ENCODE measurements around the gene PPM1B. TPM values are rescaled to one million over a fixed set of nuclear protein-coding genes. Genes with fewer than 3 reads are reported as not detected.

Gene PPM1B
- total and polyA plus RNA-seq, 2 of the 4 experiments (the other 2 are of a cell fraction) = 13.4 to 14.7 TPM

- H3K56ac ChIP-seq (ENCODE audit: extremely low read depth, insufficient read depth, low read length) = no peak overlapping the region
- BruUV-seq (replicated peaks) = no TSS peak
- no peaks in the 10 kb centered on the region for H3K9me3 ChIP-seq (ENCODE audit: control insufficient read depth, insufficient read depth, low read length)
- H2BK5ac ChIP-seq (ENCODE audit: low read depth, low read length, poor library complexity, severe bottlenecking) = no peak overlapping the region
- H3K9me1 ChIP-seq (ENCODE audit: insufficient read depth, low read length) = peaks cover 3% of the 10 kb centered on the region; the same call in 1 of the 2 replicates
- no peak overlapping the region for H3K14ac ChIP-seq (replicated peaks; ENCODE audit: low read depth, low read length)
- peaks cover 34 to 57% of the 10 kb centered on the region in 2 experiments for H3K79me1 ChIP-seq (ENCODE audit: low read depth in 1 of 2, low read length in 2 of 2)
- H3K4me1 ChIP-seq (ENCODE audit: control insufficient read depth, insufficient read depth, low read length) = peaks cover 2% of the 10 kb centered on the region; the same call in 1 of the 2 replicates
- no peak overlapping the region for H2AK5ac ChIP-seq (ENCODE audit: low read depth, low read length)
- H2AFZ ChIP-seq (replicated peaks; ENCODE audit: low read length, poor library complexity) = no peak overlapping the region
- intact Hi-C loops (cut with micrococcal nuclease) = no loop called here
- in situ Hi-C loops (cut with MboI; ENCODE audit: low sequenced_read_pairs) = no loop called here
- no peak overlapping the region for H4K8ac ChIP-seq (ENCODE audit: low read depth in 2 of 2, low read length in 2 of 2)
- H2AK9ac ChIP-seq (replicated peaks; ENCODE audit: low read depth, low read length, poor library complexity) = no peak overlapping the region
- H3K23ac ChIP-seq (ENCODE audit: low read depth, low read length) = no peak overlapping the region
- no peak overlapping the region for H4K5ac ChIP-seq (ENCODE audit: low read depth, low read length)
- no peak overlapping the region for H3K18ac ChIP-seq (ENCODE audit: low read depth, low read length)
- H3K4ac ChIP-seq (ENCODE audit: low read depth, low read length) = no peak overlapping the region
- dilution Hi-C loops (cut with HindIII; ENCODE audit: low sequenced_read_pairs, unreplicated experiment) = no loop called here
- ATAC-seq (ENCODE audit: low read depth) (no peak), DNase-seq (no peak)
- H3K27me3 ChIP-seq (ENCODE audit: control insufficient read depth, insufficient read depth, low read length) = no peaks in the 10 kb centered on the region
- peaks cover 22% of the 10 kb centered on the region; the same call in 1 of the 2 replicates for H4K20me1 ChIP-seq (ENCODE audit: insufficient read depth, low read length)
- H2BK20ac ChIP-seq (ENCODE audit: low read depth, low read length) = no peak overlapping the region
- TF ChIP-seq MXI1 (IDR thresholded peaks at IDR 0.05; ENCODE audit: borderline replicate concordance, low read depth, low read length) (no peak), MAFK (IDR thresholded peaks at IDR 0.05; ENCODE audit: low read depth, low read length) (no peak), BHLHE40 (IDR thresholded peaks at IDR 0.05; ENCODE audit: low read depth, low read length) (no peak), CHD1 (IDR thresholded peaks at IDR 0.05; ENCODE audit: low read depth, low read length) (no peak), CTCF (conservative IDR thresholded peaks at IDR 0.05; ENCODE audit: low read depth, low read length) (no peak), MAZ (IDR thresholded peaks at IDR 0.05; ENCODE audit: borderline replicate concordance, low read depth, low read length) (no peak)
- TF ChIP-seq, protein P1, sequence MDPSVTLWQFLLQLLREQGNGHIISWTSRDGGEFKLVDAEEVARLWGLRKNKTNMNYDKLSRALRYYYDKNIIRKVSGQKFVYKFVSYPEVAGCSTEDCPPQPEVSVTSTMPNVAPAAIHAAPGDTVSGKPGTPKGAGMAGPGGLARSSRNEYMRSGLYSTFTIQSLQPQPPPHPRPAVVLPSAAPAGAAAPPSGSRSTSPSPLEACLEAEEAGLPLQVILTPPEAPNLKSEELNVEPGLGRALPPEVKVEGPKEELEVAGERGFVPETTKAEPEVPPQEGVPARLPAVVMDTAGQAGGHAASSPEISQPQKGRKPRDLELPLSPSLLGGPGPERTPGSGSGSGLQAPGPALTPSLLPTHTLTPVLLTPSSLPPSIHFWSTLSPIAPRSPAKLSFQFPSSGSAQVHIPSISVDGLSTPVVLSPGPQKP (IDR thresholded peaks at IDR 0.05; ENCODE audit: borderline replicate concordance, low read depth, low read length) = no peak
- H3K4me3 ChIP-seq (ENCODE audit: insufficient read depth, low read depth, low read length) = no peak overlapping the region
- H3K4me2 ChIP-seq (ENCODE audit: low read depth, low read length) = no peak overlapping the region
- H3K36me3 ChIP-seq (ENCODE audit: control insufficient read depth, insufficient read depth, low read length) = peaks cover 2% of the 10 kb centered on the region; the same call in 1 of the 2 replicates
- no peak overlapping the region for H2BK120ac ChIP-seq (ENCODE audit: low read depth, low read length)
- no peak overlapping the region for H2BK15ac ChIP-seq (ENCODE audit: low read depth, low read length)
- CTCF ChIA-PET = no interaction called here
- H3K9ac ChIP-seq (ENCODE audit: low read depth, low read length) = no peak overlapping the region
- H4K91ac ChIP-seq (ENCODE audit: insufficient read depth, low read depth, low read length) = no peak overlapping the region
- no peak overlapping the region for H3K27ac ChIP-seq (ENCODE audit: insufficient read depth, low read length)
- POLR2A ChIA-PET (ENCODE audit: unreplicated experiment) = no interaction called here
Observed at GRCh38 chr2:44178950-44179349, 10.3 kb downstream of the PPM1B start.

Data from IMR-90 (cell line).